Measurements from ENCODE around the gene CYLD.

The CYLD gene

DNA sequence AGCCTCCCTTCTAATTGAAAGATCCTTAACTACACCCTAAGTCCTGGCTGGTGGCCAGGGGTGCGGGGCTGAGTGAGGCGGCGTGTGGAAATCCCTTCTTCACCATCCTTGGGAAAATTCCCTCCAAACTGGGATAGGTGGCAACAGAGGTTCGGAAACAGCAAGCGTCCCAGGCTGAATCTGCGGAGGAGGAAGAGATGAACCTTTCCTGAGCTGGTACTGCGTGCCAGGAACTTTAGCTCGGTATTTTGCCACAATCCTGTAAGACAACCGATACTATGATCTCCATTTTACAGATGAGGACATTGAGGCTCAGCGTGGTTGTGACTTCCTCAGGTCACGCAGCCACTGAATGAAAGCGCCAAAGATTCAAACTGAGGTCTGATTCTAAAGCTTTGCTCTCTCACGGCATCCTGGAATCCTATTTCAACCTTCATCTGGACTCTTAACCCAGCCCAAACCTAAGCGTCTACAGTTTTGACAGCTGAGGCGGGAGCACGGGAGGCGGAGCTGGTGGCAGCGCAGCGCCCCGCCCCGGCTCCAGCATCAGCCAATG lies 583 bp upstream of the CYLD start:
- no peak for DNase-seq

DNA sequence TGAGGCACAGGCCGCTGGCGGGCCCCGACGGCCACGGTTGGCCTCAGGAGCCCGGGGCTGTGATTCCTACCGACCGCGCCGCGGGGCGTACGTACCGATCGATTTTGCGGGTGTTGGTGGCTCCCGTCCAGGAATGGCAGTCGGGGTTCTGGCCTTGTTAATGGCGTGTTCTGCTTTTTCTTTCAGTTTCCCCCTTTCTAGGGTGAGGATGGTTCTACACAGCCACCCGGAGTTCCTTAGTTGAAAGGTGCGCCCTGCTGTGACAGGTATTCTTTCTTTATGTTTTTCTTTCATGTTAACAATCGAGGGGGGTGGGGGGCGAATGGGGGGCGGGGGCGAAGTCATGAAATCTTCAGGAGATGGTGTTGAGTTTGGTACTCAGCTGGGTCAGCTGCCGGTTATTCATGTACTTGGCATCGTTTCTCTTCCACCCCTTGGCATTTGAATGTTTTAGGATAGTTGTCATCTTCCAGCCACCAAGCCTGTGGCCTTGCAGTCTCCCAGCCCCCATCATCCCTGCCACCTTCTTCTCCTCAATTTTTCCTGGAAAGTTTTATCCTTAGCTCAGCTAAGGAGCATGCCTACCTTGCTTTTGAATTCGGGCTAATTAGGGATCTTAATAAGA lies 802 bp downstream of the CYLD start:
- DNase-seq, result no peak

DNA sequence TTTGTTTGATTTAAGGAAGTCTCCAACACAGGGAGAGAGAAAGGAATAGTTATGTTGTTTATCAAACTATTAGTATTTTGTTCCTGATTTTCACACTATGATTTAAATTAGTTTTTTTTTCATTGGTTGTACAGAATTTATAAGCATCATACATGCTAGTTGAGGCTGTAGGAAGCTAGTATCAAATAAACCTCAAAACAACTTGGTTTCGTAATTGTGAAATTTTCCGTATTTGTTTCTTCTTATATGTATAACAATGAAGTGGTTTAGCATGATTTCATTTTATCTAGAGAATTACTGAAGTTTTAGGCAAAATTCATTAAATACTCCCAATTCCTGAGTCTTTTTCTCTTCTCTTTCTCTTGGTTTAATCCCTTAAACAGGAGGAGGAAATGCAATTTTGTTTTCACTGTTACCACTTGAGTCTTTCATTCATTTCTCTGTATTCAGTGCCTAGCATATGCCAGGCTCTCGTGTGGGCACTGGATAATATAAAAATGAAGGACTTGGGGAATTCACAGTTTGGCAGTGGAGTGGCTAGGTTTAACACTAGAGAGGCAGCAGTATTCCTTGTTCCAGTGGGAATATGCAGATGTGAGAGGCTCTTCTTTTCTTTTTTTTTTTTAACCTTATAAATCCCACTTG lies 1.8 kb downstream of the CYLD start:
- no peak for DNase-seq

DNA sequence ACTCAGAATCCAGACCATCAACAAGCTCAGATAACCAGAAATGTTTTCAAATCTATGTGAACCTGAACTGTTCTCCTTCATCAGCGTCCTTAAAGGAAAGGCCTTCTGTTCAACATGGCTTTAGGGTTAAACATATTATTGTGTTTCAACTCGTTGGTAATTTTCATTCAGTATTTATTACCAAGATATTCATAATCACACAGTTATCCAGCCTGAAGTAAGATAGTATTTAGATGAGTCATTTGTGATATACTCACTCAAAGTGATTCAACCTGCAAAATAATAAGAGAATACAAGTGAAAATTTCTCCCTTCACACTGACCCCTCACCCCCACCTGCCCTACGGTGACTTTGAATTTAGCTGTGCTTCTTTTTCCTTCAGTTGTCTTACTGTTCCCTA lies 3.0 kb downstream of the CYLD start:
- no peak for DNase-seq

DNA sequence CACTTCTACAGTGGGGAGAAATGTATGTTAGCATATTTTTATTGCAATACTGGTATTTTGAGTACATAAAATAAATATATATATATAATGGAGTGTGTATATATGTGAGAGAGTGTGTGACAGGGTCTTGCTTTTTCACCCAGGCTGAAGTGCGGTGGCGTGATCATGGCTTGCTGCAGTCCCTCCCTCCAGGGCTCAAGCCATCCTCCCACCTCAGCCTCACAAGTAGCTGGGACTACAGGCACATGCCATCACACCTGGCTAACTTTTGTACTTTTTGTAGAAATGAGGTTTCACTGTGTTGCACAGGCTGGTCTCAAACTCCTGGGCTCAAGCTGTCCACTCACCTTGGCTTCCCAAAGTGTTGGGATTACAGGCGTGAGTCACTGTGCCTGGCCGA lies 4.1 kb downstream of the CYLD start:
- DNase-seq, result no peak

DNA sequence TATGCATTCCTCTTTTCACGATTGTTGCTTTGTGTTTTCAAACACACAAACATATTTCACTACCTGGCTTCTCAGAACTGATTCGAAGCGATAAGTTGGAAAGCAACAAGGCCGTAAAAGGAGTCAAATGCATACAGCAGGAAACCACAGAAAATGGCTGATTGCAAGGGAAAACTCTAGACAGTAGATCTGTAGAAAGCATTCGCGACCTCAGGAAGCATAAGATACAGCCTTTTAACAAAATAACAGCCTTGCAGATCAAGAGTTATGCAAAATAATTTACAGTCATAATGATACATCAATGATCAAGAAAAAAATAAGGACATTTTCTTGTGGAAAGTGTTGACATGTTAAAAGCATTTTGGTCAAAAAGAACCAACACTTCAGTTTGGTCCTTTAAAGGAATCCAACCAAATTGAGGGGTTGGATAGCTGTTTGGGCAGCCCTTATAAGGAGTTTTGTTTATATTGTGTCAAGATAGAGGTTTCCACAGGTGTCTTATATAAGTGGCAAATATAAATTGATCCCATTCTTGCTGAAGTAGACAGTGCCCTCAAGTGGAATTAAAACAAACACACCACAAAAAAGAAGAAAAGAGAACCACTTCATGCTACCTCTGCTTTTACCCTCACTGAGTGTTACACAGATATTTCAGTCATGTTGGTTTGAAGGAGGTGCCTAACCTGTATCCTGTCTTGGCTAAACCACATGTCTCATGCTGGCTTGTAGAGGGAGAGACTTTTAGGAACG lies 5.5 kb downstream of the CYLD start:
- DNase-seq, result no peak

DNA sequence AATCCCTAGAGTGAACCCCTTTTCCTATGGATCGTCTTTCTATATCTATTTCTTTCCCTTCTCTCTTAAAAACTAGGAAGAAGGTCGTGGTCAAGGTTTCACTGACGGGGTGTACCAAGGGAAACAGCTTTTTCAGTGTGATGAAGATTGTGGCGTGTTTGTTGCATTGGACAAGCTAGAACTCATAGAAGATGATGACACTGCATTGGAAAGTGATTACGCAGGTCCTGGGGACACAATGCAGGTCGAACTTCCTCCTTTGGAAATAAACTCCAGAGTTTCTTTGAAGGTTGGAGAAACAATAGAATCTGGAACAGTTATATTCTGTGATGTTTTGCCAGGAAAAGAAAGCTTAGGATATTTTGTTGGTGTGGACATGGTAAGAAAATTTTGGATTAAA lies 9.6 kb downstream of the CYLD start:
- DNase-seq, result no peak

DNA sequence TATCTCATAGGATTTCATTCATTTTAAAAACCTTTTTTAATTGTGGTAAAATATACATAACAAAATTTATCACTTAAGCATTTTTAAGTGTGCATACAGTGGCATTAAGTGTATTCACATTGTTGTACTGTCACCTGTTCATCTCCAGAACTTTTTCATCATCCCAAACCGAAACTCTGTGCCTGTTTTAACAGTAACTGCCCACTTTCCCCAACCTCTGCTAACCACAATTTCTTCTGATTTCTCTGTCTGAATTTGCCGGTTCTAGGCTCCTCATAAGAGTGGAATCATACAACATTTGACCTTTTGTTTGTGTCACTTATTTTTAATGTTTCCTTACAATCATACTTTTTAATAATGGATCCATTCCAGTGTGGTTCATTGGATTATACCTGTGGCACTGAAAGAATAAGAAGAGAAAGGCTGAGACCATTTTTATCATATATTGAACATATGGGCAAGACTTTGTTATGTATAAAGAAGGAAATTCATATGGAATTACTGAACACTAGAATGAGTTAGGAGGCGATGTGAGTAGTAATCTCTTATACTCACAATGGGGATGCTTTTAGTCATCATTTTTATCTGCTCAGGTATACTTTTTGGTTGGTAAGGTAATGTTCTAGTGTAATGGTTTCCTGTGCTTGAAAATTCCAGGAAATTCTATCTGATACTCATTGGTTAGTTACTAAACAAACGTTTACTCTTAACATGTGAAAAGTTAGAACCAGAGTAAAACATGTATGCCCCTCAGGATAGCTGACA lies 10.8 kb downstream of the CYLD start:
- no peak for DNase-seq

DNA sequence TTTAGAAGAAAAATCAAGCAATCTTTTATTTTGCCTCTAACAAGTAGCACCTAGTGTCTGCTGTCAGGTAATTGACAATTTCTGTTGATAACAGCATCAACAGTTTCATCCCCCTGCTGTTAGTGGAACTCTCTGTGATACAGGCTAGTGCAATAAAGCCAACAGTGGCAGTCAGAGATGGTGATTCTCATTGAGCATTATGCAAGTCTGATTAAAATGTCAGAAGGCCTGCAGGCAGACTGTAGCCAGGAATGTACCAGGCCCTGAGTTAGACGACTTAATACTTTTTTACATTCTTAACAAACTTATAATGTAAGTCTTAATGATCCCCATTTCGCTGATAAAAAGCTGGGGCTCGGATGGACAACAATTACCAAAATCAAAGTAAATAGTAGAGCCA lies 14.6 kb downstream of the CYLD start:
- DNase-seq, result no peak

DNA sequence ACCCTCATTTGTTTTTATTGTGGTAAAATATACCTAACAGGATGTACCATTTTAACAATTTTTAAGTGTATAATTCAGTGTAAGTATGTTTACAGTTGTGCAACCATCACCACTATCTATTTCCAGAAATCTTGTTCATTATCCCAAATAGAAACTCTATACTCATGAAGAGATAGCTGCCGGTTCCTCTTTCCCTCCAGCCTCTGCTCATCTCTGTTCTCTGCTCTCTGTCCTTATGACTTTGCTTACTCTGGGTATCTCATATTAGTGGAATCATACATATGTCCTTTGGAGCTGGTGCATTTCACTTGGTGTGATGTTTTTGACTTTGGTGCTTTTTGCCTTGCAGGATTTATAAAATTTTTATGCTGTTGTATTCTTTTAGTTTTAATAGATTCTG lies 19.4 kb downstream of the CYLD start:
- DNase-seq, result no peak

DNA sequence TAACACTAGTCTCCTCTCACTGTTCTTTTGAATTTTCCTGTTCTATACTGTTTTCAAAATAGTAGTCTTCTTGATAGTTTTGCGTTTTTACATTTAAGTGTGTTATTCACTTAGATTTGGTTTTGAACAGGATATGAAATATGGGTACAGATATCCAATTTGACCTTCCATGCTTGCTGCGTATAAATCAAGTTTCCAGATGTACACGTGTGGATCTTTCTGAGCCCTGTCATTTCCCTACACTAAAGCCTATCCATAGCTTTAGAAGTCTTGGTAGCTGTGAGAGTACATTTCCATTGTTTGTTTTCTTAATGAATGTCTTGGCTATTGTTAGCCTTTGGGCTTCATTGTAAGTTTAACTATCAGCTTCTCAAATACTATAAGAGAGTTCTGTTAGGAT lies 20.4 kb downstream of the CYLD start:
- DNase-seq, result no peak

DNA sequence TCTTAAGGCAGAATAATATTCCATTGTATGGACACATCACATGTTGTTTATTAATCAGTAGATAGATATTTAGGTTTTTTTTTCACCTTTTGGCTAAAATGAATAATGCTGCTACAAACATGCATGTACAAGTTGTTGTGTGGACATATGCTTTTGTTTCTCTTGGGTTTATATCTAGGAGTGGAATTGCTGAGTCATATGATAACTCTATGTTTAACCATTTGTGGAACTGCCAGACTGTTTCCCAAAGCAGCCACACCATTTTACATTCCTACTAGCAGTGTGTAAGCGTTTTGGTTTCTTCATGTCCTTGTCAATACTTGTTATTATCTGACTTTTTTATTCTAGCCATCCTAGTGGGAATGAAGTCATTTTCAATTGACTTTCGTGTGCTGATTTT lies 21.3 kb downstream of the CYLD start:
- DNase-seq, result no peak

DNA sequence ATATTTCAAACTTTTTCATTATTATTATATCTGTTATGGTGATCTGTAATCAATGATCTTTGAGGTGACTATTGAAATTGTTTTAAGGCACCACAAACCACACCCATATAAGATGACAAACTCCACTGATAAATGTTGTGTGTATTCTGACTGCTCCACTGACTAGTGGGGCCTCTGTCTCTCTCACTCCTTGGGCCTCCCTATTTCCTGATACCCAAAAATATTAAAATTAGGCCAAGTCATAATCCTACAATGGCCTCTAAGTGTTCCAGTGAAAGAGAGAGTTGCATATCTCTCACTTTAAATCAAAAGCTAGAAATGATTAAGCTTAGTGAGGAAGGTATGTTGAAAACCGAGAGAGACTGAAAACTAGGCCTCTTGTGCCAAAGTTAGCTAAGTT lies 23.4 kb downstream of the CYLD start:
- no peak for DNase-seq

DNA sequence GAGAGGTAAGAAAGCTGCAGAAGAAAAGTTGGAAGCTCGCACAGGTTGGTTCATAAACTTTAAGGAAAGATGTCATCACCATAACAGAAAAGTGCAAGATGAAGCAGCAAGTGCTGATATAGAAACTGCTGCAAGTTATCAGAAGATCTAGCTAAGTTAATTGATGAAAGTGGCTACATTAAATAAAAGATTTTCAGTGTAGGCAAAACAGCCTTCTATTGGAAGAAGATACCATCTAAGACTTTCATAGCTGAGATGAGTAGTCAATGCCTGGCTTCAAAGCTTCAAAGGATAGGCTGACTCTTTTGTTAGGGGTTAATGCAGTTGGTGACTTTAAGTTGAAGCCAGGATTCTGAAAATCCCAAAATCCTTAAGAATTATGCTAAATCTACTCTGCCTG lies 24.0 kb downstream of the CYLD start:
- no peak for DNase-seq

DNA sequence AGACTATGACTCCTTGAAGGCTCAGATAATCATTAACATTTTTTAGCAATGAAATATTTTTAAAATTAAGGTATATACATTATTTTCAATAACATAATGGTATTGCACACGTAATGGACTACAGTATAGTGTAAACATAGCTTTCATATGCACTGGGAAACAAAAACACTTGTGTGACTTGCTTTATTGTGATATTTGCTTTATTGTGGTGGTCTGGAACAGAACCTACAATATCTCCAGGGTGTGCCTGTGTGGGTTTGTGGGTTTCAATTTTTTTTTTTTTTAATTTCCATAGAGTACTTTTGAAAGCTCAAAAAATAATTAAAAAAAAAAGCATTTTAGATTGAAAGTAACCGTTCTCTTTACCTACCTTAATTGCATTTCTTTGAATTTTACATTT lies 25.3 kb downstream of the CYLD start:
- no peak for DNase-seq

DNA sequence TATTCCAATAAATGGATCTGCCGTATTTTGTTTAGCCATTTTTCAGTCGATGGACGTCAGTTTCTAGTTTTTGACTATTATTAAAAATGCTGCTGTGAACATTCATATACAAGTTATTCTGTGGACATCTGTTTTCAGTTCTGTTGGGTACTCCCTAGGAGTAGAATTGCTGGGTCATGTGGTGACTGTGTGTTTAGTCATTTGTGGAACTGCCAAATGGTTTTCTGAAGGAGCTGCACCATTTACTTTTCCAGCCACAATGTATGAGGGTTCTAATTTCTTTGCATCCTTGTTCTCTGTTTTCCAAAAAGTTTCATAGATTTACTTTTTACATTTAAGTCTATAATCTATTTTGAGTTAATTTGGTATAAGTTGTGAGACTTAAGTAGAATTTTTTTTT lies 29.5 kb downstream of the CYLD start:
- DNase-seq, result no peak

DNA sequence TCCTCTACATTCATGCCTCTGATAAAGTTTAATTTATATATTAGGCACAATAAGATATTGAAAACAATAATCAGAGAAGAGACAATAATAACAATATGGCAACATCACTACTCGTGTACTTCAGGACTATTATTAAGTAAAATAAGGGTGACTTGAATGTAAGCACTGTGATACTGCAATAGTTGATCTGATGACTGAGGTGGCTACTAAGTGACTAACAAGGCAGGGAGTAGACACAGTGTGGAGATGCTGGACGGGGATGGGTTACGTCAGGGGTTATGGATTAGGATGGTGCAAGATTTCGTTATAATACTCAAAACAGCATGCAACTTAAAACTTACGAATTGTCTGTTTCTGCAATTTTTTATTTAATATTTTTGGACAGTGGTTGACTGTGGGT lies 32.5 kb downstream of the CYLD start:
- no peak for DNase-seq

DNA sequence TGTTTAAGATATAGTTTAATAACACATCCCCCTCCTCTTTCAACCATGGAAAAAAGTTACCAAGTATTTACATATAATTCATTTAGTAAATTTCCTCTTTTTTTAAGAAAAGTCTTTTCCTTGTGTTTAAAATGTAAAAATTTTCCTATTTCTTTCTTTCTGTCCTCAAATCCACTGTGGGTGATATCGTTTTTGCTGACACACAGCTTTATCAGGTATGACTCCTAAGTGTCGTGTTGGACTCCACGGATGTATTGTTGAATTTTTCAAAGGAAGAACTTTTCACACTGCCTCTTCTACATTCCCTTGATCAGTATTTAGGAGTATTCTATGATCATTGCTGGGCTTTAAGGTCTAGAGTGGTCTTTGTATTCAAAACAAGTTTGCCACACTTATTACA lies 33.1 kb downstream of the CYLD start:
- DNase-seq, result no peak

DNA sequence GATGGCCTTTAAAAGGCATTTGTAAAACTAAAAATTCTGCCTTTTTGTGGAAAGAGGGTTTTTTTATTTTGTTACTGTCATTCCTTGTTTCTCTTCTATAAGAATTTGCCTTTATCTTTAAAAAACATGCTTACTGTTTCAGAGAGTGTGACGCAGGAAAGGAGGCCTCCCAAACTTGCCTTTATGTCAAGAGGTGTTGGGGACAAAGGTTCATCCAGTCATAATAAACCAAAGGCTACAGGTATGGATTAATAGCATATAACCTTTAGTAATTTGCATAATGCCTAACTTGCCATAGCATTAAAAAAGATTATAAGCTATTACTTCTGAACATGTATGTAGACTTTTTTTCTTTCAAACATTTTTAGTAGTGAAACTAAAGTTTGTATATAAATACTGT lies 34.2 kb downstream of the CYLD start:
- DNase-seq, result no peak

DNA sequence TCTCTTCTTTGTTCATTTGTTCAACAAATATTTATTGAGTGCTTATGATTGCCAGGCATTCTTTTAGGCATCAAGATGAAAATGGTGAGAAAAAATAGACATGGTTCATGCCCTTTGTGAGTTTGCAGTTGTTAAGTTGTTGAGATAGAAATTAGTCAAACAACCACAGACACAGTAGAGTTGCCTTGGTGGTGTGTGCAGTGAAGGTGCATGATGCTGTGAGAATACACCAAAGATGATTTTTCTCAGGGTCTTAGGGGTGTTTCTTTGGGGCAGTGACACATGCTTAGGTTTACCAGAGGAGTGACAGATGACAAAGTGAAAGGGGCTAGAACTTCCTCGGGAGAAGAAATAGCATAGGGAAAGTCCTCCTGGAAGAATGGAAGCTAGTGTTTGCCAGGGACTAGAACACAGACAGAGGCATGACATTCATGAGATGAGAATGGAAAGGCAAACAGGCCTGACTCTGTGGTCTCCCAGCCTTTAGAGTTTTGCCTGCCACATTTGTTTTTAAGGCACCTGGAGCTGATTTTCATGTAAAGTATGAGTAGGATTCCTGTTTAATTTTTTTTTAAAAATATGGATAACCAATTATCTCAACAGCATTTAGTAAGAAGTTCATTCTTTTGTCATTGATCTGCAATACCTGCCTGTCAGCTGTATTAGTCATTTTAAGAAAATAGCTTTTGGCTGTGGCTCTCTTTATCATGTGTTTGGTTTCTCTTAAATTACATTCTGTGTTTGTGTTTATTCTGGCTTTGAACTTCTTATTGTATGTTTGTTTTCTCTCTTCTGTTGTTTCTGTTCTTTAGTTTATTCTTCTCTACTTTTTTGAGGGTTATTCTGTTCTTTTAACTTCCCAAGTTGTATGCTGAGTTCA lies 36.6 kb downstream of the CYLD start:
- no peak for DNase-seq

DNA sequence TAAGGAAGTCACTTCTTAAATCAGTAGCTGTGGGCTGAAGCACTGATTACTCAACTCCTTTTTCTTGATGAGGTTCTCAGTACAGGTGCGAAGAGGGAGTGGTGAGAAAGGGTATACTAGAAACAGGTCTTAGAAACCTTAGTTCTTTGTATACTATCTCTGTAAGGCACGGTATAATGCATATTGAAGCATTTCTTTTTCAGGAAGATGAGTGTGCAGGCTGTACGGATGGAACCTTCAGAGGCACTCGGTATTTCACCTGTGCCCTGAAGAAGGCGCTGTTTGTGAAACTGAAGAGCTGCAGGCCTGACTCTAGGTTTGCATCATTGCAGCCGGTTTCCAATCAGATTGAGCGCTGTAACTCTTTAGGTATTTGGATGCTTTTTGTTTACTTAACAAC lies 39.2 kb downstream of the CYLD start:
- DNase-seq, result no peak

DNA sequence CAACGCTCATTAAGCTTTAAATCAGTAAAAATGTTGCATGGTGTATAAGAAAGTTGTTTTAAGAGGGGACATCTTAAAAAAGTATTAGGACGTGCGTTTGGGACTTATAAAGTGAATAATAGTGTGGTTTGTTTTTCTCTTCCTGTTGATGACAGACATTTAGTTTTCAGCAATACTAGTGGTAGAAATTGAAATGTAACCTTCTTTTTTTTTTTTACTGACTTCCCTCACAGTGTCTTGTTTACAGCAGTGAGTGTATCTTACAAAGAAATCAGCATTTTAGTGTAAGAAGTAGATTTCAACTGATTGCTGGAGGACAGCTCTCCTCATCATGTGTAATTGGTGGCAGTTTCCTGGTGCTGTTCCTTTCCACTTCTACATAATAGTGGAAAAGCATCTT lies 39.6 kb downstream of the CYLD start:
- DNase-seq, result no peak

DNA sequence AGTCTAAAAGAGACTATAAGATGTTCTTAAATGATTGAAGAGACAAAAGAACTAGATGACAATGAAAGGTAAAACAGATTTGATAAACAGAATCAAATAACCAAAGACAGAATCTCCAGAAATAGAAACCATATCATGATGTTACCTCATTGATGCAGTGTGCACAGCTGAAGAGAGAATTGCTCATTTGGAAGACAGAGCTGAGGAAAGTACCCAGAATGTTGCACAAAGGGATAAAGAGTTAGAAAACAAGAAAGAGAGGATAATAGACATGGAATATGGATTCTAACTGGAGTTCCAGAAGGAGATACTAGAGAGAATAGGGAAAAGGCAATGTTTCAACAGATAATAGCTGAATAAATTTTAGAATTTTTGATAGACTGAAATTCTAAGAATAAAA lies 47.9 kb downstream of the CYLD start:
- no peak for DNase-seq

Measured in NCI-H1092 (cell line).